ENCODE data around the gene GPR15. TPM values are rescaled to one million over a fixed set of nuclear protein-coding genes. Genes with fewer than 3 reads are reported as not detected.
A peak's percentile ranks its signal among the peaks of the same experiment; 100 is the strongest.

GPR15 gene
- total RNA-seq, 1 donor from 2014 or later, result not detected

DNA sequence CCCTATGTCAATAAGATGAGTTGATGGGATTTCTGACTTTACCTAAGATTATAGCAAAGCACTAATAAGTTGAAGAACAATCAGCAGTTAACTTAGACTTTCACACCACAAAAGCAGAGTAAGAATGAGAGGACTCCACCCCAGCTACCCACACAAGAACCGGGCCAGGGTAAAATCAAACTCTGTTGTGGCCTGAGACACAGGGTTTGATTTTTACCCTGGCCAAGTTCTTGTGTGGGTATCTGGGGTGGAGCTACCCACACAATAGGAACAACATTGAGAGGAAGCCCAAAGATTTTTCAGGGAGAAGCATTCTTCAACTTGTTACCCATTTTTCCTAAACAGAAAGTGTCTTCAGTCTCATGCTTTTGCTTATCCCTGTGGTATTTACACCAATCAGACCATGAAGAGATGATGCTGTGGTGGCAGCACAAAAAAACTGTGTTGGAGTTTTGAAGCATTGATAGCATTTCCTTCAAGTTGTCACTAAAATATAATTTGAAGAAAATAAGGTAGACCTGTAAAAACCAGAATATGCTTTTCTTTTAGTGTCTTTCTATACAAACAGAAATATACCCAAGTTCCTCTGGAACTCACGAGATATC is 36.0 kb downstream of the GPR15 start:
- Mint-ChIP-seq H3K27ac (no peak overlapping the region), H3K27me3 (no peaks in the 10 kb centered on the region)

DNA sequence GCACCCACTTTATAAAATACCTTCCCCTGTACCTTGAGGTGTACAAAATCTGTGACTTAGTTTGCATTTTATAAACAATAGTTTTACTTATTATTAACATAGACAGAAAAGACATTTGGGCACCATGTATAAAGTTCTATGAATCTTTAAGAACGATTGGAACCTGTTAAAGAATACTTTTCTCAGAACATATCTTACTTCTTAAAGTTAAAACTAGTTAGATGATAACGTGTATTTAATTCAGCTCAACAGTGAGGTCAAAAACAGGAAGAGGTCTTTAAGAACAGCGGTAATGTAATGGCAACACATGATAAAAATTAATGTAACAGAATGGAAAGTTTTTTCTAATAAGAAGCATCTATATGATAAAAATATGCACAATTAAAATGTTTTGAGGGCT is 36.6 kb downstream of the GPR15 start:
- no peak overlapping the region for H3K4me3 Mint-ChIP-seq (ENCODE audit: low read depth)
- H3K36me3 Mint-ChIP-seq (ENCODE audit: insufficient read depth), result no peaks in the 10 kb centered on the region
- no peaks in the 10 kb centered on the region for H3K9me3 Mint-ChIP-seq (ENCODE audit: low read depth)
- no peak overlapping the region for H3K27ac Mint-ChIP-seq
- no peak for DNase-seq (ENCODE audit: low spot score, unreplicated experiment)
- H3K4me1 Mint-ChIP-seq (ENCODE audit: low read depth), result peaks cover 2% of the 10 kb centered on the region
- no peaks in the 10 kb centered on the region for H3K27me3 Mint-ChIP-seq
- TF ChIP-seq, protein P1, sequence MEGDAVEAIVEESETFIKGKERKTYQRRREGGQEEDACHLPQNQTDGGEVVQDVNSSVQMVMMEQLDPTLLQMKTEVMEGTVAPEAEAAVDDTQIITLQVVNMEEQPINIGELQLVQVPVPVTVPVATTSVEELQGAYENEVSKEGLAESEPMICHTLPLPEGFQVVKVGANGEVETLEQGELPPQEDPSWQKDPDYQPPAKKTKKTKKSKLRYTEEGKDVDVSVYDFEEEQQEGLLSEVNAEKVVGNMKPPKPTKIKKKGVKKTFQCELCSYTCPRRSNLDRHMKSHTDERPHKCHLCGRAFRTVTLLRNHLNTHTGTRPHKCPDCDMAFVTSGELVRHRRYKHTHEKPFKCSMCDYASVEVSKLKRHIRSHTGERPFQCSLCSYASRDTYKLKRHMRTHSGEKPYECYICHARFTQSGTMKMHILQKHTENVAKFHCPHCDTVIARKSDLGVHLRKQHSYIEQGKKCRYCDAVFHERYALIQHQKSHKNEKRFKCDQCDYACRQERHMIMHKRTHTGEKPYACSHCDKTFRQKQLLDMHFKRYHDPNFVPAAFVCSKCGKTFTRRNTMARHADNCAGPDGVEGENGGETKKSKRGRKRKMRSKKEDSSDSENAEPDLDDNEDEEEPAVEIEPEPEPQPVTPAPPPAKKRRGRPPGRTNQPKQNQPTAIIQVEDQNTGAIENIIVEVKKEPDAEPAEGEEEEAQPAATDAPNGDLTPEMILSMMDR (IDR thresholded peaks at IDR 0.05; ENCODE audit: unreplicated experiment), result no peak

More for the DNA sequence above, 36.0 kb downstream of the GPR15 start:
- no peak for DNase-seq (ENCODE audit: low spot score, unreplicated experiment)
- Mint-ChIP-seq H3K9me3 (ENCODE audit: low read depth) (no peaks in the 10 kb centered on the region), H3K36me3 (ENCODE audit: insufficient read depth) (no peaks in the 10 kb centered on the region), H3K4me1 (ENCODE audit: low read depth) (no peaks in the 10 kb centered on the region), H3K4me3 (ENCODE audit: low read depth) (no peak overlapping the region)
- TF ChIP-seq, protein P1 (IDR thresholded peaks at IDR 0.05; ENCODE audit: unreplicated experiment), result no peak

DNA sequence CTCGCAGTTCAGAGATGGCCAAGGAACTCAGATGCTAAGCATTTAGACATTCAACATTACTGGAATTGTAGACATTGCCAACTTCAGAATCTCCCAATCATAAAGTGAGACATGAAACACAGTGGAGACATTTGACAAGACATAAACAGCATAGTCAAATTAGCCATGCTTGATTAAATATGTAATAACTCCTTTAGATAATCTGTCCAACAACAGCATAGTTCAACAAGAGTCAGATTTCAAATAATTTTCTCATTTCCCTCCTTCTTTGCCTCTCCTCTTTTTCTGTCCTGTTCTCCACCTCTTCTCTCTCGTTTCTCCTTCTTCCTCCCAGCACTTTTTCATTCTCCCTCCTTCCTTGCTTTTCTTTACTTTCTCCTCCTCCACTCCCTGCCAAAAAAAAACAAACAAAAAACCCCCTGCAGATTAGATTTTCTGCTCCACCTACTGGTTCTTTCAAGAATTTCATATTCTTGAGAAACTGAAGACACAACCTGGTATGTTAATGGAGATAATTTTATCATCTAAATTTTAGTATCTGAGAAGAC is 41.5 kb downstream of the GPR15 start:
- H3K4me3 Mint-ChIP-seq (ENCODE audit: low read depth), result no peak overlapping the region
- H3K36me3 Mint-ChIP-seq (ENCODE audit: insufficient read depth), result peaks cover 5% of the 10 kb centered on the region
- no peak overlapping the region for H3K27ac Mint-ChIP-seq
- H3K27me3 Mint-ChIP-seq, result no peaks in the 10 kb centered on the region
- DNase-seq (ENCODE audit: low spot score, unreplicated experiment), result no peak
- peaks cover 3% of the 10 kb centered on the region for H3K4me1 Mint-ChIP-seq (ENCODE audit: low read depth)
- no peaks in the 10 kb centered on the region for H3K9me3 Mint-ChIP-seq (ENCODE audit: low read depth)
- TF ChIP-seq, protein P1 (IDR thresholded peaks at IDR 0.05; ENCODE audit: unreplicated experiment), result peak; percentile 50

DNA sequence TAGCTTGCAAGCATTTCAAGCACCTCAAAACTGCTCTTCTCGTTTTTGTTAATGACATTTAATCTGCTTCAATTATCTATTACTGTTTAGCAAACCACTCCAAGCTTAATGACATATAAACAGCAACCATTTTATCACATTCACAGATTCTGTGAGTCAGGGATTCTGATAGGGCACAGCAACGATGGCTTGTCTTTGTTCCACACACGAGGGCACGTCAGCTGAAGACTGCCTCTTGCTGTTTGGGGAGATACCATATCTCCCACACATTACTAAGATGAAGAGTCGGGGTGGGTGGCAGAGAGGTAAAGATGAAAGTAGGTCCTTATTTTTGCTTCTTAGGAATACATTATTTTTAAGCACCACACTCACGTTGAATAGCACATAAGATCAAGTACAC is 42.4 kb downstream of the GPR15 start:
- H3K27ac Mint-ChIP-seq, result no peak overlapping the region
- no peak overlapping the region for H3K4me3 Mint-ChIP-seq (ENCODE audit: low read depth)
- DNase-seq (ENCODE audit: low spot score, unreplicated experiment), result no peak
- peaks cover 3% of the 10 kb centered on the region for H3K4me1 Mint-ChIP-seq (ENCODE audit: low read depth)
- no peaks in the 10 kb centered on the region for H3K9me3 Mint-ChIP-seq (ENCODE audit: low read depth)
- TF ChIP-seq, protein P1 (IDR thresholded peaks at IDR 0.05; ENCODE audit: unreplicated experiment), result no peak
- H3K27me3 Mint-ChIP-seq, result no peaks in the 10 kb centered on the region
- H3K36me3 Mint-ChIP-seq (ENCODE audit: insufficient read depth), result peaks cover 5% of the 10 kb centered on the region

DNA sequence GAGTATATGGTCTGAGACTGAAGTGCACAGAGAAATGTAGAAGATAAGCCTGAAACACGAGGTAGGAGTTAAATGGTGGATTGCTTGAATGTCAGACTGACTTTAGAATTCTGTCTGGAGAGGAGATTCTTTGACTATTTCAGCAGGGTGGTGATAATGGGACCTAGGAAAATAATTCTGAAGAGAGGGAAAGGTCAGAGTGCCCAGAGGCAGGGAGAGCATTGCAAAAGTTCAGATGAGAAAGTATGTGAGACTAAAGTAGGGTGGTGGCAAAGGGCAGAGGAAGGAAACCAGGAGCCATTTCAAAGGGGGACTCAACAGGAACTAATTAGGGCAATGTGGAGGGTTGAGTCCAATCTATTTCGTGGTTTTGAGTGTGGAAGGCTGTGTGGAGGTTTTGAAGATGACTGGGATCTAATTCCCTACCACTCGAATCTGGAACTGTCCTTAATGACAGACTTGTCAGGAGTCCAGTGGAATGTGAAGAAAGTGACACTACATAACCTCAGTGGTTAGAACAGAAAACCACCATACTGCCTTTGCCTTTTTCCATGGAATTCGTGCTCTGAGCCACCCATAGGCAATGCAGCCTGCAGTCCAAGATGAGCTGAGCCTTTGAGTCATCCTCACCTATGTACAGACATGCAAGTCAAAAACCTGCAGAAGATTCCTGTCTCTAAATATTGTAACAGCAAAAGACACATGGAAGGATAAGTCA is 45.6 kb downstream of the GPR15 start:
- H3K36me3 Mint-ChIP-seq (ENCODE audit: insufficient read depth), result peaks cover 8% of the 10 kb centered on the region
- peaks cover 3% of the 10 kb centered on the region for H3K4me1 Mint-ChIP-seq (ENCODE audit: low read depth)
- TF ChIP-seq, protein P1 (IDR thresholded peaks at IDR 0.05; ENCODE audit: unreplicated experiment), result no peak
- H3K27ac Mint-ChIP-seq, result no peak overlapping the region
- DNase-seq (ENCODE audit: low spot score, unreplicated experiment), result no peak
- H3K27me3 Mint-ChIP-seq, result no peaks in the 10 kb centered on the region
- H3K9me3 Mint-ChIP-seq (ENCODE audit: low read depth), result no peaks in the 10 kb centered on the region
- no peak overlapping the region for H3K4me3 Mint-ChIP-seq (ENCODE audit: low read depth)
